ENCODE measurements around the gene TRMT44. TPM values are rescaled to one million over a fixed set of nuclear protein-coding genes. Genes with fewer than 3 reads are reported as not detected.
"Not testable (repeated sequence)": the region's sequence is repeated elsewhere in the genome, so short reads cannot be mapped to it uniquely, and the experiment has no call there.

The TRMT44 gene
- total RNA-seq, 1 donor from 2014 or later: 7.4 TPM

DNA sequence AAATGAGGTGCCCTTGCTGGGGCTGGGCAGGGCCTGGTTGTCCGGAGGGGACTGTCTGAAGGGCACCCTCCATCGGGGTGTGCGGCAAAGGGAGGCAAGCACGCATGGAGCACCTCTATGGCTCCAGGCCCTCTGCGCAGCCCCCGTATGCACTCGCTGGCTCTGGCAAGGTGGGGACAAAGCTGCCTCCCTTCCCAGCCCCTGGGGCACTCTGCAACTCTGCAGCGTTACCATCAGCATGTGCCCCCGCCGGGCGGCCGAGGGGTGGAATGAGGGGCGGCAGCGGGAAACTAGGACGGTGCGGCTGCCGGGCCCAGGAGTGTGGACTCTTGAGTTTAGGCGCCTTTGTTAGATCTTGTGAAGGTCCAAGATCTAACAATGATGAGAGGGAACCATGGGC lies 26.4 kb downstream of the TRMT44 start:
- no peak for DNase-seq (ENCODE audit: low read depth in 2 of 2)

DNA sequence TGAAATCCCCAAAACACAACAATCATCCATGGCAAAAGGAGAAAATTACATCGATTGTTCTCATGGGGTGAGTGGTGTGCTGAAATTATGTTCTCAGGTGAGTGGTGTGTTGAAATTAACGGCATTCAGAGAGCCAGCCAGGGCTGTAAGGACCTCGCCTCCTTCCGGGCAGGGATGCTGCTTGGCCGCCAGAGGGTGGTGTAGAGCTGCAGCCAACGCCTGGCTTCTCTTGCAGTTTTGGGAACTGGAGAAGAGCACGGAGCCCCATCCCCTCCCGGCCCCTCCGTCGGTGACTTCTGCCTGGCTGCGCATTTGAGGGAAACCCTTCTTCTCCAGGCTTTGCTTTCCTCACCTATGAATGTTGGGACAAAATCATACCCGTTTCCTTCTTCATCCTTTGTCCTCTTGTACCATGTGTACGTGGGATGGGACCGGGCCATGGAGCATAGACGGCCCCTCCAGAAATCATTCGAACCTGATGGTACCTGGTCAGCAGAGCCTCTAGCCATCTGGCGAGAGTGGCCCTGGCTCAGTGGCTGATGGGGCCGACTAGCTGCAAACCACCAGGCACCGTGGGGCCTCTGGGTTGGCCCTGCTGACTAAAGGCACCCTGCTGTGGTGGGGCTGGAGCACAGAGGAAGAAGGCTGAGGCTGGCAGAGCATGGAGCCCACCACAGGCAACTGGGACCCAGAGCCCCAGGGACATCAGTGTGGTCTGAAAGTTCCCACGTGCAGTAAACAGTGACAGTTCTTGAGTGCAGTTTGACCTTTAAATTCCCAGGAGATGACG lies 28.4 kb downstream of the TRMT44 start:
- peak; percentile 18 to 59 for DNase-seq (ENCODE audit: low read depth in 2 of 2)

DNA sequence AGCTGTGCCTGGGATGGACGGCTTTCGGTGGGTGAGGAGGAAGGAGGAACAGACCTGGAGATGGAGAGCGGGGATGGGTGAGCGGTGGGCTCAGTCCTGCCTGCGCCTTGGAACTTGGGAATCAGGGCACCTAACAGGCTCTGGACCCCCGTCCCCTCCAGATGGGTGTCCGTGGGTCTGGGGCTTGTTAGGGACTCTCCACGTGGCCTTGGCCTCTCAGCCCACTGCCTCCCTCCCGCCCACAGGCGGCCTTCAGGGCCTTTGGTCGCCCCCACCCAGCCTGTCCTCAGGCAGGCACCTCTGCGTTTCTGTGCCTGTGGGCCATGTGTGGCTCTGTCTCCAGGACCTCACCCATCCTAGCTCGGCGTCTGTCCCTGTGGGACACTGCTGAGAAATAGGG lies 29.0 kb downstream of the TRMT44 start:
- DNase-seq (ENCODE audit: low read depth in 2 of 2): no peak

DNA sequence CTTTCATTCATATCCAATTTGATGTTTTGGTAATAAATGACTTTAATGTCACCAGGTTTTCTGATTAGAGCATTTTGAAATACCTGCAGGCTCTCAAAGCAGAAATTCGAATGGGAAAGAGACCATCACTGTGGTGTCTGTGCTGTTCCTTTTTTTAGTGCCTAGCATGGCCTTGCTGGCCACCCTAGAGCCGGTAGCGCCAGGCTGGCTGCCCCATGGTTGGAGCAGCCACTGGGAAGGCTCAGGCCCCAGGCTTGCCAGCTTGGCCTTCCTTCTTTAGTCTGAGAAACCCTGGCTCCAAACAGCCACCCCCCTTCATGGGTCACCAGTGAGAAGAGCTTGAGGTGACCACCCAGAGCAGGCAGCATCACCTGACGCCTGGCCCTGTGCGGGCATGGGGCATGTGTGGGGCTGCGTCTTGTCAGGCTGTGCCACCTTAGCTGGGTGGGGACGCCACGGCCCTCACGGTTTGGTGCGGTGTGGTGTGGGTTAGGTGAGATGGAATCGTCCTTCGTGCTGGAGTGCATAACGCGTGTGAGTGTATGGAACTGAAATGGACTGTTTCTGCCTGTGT lies 30.0 kb downstream of the TRMT44 start:
- DNase-seq (ENCODE audit: low read depth in 2 of 2): no peak

DNA sequence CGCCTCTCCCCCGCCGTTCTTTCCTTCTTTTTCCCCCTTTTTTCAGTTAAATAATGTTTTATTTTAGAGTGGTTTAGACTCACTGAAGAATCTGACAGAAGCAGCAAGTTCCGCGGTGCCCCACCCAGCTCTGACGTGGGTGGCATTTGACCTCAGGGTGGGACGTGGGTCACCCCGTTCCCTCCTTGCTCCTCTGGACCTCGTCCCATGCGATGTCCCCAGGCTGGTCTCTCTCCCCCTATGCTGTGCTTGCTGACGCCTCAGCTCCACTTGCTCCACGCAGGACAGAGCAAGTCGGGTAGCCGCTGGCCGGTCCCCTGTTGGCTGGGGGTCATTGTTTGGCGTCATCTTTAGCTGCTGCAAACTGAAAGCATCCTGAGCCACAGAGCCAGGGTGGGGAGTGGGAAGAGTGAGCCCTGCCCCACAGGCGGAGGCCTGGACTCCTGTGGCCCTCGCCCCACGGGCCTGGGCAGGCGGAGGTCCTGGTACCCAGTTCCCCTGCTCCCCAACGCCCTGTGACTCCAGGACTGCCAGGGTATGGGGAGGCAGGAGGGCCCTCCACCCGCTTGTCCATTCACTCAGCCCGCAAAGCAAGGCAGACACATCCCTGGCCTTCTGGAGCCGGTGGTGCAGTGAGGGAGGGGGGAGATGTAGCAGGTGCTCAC lies 30.8 kb downstream of the TRMT44 start:
- DNase-seq (ENCODE audit: low read depth in 2 of 2): no peak

DNA sequence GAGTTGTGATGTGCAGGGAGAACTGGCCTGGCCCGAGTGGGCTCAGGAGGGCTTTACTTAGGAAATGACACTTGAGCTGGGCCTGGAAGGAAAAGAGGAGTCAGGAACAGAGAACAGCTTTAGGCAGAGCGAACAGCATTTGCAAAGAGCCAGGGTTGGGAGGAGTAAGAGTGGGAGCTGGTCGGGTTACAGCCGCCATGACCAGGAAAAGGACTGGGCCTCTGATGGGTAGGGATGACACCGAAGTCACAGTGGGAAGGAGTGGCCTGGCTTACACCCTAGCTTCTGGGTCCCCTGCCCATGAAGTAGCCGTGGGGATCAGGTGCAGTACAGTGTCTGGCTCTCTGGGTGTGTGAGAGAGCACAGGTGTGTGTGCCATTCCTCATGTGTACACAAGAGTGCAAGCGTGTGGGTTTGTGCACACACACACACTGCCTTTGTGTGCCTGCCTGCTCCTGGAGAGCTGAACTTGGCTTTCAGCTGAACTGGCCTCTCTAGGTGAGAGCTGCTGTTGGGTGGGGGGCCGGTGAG lies 31.6 kb downstream of the TRMT44 start:
- no peak for DNase-seq (ENCODE audit: low read depth in 2 of 2)

DNA sequence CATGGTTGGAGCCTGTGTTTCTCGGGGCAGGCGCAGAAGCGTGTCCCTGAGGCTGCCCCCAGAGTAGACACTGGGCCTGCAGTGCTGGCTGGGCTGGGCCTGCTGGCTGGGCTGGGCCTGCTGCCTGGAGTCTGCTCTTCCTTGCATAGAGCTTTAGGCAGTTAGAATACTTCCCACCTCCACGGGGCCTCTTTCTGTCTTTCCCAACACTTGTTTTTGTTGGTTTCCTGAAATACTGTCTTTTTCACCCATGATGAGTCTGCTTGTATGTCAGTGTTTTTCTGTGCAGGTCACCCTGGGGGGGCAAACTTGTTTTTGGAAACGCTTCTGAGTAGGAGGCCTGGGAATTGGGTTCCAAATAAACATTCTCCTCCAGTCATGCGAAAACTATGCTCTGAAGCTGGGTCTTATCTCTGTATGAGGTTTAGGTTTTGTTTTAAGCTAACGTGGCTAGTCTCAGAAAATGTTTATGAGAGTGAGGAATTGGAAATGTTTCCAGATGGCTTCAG lies 32.2 kb downstream of the TRMT44 start:
- no peak for DNase-seq (ENCODE audit: low read depth in 2 of 2)

DNA sequence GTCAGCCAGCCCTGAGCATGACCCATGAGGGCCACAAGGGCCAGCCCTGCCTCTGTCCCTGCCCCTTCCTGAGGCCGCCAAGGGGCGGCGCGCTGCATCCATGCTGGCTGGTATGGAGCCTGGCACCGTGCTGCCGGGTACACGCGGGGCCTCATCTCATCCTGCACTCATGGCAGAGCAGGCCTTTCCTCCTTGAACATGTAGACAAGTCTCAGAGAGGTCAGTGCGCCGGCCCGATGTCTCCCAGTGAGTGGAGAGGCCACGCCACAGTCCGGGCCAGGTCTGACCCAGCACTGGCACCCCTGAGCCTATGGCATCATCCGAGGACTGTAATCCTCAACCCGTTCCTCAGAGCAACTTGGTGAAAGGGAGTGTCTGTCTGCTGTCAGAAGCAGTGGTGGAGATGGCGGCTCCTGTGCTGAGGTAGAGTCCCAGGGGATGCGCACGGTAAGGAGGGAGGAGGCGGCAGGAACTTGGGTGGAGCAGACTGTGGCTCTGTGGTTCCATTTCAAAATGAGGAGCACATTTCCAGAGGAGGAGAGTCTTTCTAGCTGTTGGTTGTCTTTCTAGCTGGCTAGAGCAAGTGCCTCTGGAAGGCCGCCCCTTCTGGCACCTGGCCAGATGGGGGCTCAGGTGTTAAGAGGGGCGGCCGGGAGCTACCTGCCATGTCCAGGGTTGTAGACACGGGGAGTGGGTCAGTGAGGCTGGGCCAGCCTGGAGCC lies 32.8 kb downstream of the TRMT44 start:
- no peak for DNase-seq (ENCODE audit: low read depth in 2 of 2)

DNA sequence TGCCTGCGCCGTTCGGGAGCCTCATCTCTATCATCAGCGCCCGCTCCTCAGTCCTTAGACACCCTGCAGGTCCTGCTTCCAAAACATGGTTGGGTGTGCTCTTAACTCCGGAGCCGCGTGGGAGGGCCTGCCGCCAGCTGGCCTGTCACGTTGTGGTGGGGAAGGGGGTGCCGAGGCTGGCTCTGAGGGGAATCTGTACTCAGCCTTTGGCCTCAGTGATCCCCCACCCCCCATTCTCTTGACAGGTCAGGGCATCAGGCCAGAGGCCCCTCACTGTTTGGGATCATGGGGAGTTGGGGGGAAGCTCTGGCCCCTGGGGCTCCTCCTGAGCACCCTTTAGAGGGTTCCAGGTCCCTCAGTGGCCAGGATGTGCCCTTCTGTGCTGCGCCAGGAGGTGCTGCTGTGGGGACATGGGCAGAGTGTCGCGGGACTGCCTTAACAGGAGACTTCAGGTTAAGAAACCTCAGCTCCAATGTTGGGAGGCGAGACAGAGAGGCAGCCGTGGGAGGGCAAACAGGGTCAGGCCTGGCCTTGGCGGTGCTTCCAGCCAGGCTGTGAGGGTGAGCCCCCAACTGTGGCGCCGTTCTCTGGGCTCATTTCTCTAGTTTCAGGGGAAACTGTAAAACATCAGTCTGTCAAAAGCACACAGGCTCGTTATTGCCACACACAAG lies 33.5 kb downstream of the TRMT44 start:
- no peak for DNase-seq (ENCODE audit: low read depth in 2 of 2)

DNA sequence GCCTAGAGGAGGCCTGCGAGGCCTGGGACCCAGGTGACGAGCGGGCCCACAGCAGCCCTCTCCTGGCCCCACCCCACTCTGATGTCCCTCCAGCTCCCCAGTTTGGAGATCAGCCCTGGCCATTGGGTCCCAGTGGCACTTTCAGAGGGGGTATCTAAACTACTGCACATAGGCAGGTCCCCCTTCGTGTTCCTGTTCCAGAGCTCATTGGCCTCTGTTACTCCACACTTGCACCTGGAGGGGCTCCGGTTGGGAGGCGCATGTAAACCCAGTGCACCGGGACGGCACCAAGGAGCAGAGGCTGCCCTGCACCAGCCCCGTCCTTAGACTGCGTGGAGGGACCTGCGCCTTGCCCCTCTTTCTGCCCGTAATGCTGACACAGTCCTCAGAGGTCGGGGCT lies 34.3 kb downstream of the TRMT44 start:
- no peak for DNase-seq (ENCODE audit: low read depth in 2 of 2)

DNA sequence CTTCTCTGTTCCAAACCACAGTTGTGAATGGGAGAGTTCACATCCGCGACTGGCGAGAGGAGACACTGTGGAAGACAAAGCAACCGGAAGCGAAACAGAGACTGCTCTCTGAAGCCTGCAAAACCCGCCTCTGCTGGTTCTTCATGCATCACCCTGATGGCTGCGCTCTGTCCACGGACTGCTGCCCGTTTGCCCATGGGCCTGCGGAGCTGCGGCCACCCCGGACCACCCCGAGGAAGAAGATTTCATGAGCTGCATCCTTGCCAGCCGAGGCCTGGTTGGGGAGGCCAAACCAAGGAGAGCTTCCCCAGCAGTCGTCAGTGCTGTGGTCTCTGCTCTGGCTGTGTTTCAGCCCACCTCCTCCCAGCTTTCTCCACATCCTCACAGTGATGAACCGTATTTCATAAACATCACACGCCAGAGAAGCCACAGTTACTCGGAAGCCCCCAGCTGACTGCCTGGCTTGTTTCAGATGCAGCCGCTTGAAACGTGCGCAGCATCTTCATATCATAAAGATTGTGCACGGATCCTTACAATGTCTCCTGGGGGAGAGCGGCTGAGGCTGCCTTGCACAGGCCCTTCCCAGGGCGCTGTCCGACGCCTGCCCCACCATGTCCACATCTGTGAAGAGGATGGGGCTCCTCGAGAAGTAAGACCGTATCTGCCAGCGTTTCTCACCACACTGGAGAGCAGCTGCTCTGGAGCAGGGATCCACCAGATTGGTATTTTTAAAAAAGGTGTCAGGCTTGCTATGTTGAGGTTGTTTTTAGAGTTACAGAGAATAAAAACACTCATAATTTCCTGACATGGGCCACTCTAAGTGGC lies 35.4 kb downstream of the TRMT44 start:
- DNase-seq (ENCODE audit: low read depth in 2 of 2): no peak

DNA sequence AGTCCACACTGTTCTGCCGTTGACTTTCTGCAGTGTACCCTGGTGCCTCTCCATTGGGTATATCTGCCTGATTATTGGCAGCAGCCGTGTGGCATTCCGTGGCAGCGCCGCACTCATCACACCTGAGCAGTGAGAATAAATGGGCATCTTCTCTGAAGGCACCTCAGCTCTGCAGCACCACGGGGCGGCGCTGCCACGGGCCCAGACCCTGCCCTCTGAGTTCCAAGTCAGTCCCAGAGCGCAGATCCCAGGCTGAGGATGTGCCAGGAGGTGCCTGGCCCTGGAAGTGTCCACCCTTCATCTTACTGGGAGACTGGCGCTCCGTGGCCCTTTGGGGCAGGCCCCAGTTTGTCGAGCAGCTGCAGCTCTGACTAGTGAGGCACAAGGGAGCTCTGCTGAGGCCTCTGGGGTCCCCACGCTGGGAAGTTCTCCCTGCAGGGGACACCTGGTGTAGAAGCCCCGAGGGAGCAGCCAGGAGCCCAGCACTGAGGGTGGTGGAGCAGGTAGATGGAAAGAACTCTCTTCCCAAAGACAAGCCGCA lies 36.6 kb downstream of the TRMT44 start:
- no peak for DNase-seq (ENCODE audit: low read depth in 2 of 2)

DNA sequence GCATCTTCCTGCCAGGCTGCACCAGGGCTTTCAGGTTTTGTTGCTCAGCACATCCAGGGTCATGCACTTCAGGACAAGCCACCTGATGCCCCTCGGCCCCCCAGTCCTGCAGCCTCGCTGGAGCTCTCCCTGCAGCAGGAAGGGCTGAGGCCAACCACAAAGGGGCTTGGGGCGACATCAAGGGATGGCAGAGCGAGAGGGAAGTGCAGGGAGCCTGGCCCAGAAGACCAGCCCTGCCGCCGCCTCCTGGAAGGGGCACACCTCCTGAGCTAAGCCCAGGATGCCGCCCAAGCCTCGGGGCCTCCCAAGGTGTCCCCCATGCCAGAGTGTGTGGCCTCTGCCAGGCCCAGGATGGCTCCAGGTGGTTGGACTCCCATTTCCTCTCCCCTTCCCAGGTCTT lies 37.1 kb downstream of the TRMT44 start:
- no peak for DNase-seq (ENCODE audit: low read depth in 2 of 2)

DNA sequence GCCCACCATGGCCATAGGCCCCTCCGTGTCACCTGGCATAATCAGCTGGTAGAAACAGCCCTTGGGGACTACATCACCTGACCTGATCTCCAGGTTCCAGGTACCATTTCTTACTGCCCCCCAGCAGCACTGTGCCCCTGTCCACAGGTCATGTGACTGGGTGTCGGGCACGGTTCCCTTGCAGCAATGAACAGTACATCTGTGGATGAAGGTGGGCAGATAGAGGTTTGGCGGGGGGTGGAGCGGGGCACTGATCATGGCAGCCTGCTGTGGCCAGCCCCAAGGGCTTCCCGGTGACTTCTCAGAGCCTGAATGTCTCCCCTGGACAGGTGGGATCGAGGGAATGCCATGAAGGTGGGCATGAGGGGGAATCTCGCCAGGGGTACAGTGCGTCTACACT lies 37.8 kb downstream of the TRMT44 start:
- DNase-seq (ENCODE audit: low read depth in 2 of 2): no peak

DNA sequence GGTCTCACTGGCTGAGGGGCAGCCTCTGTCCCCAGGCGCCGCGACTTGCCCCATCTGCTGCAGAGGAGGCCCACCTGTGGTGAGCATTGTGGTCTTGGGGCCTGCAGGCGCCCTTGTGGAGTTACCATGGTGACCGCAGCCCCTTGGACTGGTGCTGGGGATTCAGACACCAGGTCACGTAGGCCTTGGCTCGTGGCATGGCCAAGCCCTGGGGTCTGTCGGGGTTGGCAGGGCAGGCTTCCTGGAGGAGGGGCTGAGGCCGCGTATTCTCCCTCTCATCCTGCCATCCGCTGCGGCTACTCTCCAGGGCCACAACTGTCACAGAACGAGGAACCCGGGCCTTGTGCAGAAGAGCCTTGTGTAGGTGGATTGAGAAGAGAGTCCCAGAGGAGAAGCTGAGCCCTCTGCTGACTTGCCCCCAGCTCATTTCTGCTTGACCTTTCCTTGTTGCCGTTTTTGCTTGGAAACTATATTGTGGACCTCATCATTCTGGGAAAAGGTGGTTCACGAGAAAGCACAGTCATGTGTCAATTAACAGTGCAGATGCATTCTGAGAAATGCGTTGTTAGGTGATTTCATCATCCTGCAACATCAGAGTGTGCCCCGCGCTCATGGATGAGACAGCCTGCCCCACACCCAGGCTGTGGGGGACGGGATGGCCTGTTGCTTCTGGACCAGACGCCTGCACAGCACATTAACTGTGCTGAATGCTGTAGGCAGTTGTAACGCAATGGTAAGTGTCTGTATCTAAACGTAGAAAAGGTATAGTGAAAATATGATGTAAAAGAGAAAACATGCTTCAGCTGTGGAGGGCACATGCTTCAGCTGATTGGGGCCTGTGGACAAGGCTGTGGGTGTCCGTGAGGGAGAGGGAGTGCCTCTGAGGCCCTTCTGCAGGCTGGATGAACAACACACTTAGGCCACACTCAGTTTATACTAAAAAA lies 38.5 kb downstream of the TRMT44 start:
- no peak for DNase-seq (ENCODE audit: low read depth in 2 of 2)

DNA sequence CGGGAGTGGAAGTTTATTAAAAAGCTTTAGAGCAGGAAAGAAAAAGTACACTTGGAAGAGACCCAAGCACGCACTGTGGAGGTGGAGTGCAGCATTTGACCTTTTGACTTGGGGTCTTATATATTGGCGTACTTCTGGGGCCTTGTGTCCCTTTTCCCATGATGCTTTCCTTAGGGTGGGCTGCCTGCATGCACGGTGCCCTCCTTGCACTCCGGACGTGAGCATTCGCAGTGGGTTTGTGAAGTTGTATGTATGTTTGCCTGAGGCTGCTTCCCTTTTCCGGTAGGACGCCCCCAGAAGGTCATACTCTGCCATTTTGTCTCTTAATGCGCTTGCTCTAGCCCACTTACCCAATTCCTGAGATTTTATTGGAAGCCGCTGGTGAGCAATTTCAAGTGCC lies 39.6 kb downstream of the TRMT44 start:
- DNase-seq (ENCODE audit: low read depth in 2 of 2): no peak

DNA sequence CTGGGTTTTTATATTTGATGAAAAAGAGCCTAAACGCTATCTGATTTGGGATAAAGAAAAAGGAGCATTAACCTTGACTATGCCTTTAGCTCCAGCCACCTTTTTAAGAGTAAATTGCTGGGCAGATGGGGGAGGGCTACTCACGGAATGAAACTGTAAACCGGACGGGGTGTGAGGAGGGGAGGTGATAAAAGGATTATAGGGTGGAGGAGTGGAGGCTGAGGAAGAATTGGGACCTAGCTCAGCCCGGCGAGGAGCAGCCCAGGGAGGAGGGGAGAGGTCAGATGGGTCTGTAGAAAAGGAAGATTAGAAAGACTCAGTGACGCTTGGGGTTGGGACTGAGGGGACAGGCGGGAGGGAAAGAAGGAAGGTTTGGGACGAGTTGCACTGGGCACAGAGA lies 46.1 kb downstream of the TRMT44 start:
- not testable (repeated sequence) for DNase-seq (ENCODE audit: low read depth in 2 of 2)

DNA sequence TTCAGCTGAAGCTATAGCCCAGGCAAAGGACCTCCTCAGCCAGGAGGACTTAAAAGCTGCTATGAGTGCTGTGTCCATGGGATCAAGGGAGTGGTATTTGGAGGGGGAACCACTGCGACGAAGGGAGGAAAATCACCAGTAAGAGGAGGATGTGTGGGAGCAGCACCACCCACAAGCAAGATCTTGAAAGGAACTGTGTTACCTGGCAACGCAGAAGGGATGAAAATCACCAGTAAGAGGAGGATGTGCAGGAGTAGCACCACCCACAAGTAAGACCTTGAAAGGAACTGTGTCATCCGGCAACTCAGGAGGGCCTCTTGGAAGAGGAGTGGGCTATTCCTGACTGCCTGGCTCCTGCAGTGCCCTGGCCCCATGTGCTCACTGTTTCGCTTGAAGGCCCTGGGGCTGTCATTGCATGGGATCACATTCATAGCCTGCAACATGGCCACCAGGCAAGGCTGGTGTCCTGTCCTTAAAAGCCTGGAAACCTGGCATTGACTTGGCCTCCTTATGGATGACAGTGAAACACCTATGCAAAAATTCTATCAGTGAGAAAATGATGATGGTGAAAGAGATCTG lies 48.3 kb downstream of the TRMT44 start:
- DNase-seq (ENCODE audit: low read depth in 2 of 2): no peak

DNA sequence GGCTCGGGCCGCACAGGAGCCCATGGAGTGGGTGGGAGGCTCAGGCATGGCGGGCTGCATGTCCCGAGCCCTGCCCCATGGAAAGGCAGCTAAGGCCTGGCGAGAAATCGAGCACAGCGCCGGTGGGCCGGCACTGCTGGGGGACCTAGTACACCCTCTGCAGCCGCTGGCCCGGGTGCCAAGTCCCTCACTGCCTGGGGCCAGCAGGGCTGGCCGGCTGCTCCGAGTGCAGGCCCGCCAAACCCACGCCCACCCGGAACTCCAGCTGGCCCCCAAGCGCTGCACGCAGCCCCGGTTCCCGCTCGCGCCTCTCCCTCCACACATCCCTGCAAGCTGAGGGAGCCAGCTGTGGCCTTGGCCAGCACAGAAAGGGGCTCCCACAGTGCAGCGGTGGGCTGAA lies 50.9 kb downstream of the TRMT44 start:
- not testable (repeated sequence) for DNase-seq (ENCODE audit: low read depth in 2 of 2)
